ENCODE results near the gene RGL2. TPM values are rescaled to one million over a fixed set of nuclear protein-coding genes. Genes with fewer than 3 reads are reported as not detected.

The RGL2 gene
- total RNA-seq, 1 experiment from 2014 or later = 84.4 TPM

DNA sequence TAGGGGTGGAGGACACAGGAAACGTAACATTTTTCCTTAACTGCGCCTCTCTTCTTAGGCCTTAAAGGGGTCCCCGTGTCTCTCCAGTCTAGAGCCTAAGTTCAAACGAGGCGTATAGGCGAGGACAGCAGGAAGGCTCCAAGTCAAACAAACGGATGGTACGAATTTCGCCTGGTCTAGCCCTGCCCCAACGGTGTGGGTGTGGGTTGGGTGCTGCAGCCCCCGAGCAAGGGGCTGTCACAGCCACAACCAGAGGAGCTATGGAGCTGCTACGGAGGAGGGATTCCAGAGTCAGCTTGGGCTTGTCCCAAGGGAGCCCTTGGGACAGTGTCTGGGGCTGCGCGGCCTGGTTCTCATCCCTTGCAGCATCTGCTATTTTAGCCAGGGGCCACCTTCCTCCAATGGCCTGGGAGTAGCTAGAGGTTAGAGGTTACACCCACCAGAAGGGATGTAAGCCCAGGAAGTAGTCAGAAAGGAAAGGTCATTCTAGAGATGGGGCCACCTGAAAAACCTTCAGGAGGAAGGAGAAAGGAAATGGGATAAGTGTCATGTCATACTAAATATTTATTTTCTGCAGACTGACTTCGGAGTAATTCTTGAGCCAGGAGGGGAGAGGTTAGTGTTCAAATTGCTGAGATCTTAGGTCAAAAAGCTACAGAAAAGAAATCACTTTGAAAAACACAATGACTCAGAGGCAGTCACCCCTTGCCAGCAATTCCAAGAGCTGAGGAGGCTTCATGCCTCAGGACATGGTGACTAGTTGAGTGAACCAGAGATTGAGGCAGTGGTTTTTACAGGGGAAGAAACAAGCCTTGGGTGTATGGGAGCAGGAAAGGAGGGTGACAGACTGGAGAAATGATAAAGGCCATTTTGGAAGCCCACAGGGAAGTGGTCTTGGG lies 48.8 kb downstream of the RGL2 start:
- peak overlapping the region; percentile 98 for H3K27ac ChIP-seq (ENCODE audit: low read length)
- ATAC-seq (peak; percentile 9), DNase-seq (ENCODE audit: low read depth, low spot score) (no peak)
- ChIA-PET POLR2A (interaction anchor here (0.5 to 1.1 kb wide), 3 partner anchors 10 to 278 kb away, joined by 3 to 4 read pairs (median 4); no protein-coding TSS in a partner anchor), CTCF (interaction anchor here (1.9 kb wide), 1 partner anchor 53 kb away, joined by 9 read pairs; no protein-coding TSS in a partner anchor)
- H3K27me3 ChIP-seq (ENCODE audit: control insufficient read depth, insufficient read depth, low read length) = no peaks in the 10 kb centered on the region
- peak overlapping the region; percentile 67 to 82 for H3K4me3 ChIP-seq (ENCODE audit: low read depth in 2 of 2, low read length in 2 of 2)
- TSS peak; percentile 76 for BruUV-seq (replicated peaks)
- peaks cover 14% of the 10 kb centered on the region for H3K4me1 ChIP-seq (ENCODE audit: control insufficient read depth, insufficient read depth, low read length)
- TF ChIP-seq TCF7L2 (IDR thresholded peaks at IDR 0.05; ENCODE audit: low read depth, low read length) = no peak
- TF ChIP-seq, protein P1, sequence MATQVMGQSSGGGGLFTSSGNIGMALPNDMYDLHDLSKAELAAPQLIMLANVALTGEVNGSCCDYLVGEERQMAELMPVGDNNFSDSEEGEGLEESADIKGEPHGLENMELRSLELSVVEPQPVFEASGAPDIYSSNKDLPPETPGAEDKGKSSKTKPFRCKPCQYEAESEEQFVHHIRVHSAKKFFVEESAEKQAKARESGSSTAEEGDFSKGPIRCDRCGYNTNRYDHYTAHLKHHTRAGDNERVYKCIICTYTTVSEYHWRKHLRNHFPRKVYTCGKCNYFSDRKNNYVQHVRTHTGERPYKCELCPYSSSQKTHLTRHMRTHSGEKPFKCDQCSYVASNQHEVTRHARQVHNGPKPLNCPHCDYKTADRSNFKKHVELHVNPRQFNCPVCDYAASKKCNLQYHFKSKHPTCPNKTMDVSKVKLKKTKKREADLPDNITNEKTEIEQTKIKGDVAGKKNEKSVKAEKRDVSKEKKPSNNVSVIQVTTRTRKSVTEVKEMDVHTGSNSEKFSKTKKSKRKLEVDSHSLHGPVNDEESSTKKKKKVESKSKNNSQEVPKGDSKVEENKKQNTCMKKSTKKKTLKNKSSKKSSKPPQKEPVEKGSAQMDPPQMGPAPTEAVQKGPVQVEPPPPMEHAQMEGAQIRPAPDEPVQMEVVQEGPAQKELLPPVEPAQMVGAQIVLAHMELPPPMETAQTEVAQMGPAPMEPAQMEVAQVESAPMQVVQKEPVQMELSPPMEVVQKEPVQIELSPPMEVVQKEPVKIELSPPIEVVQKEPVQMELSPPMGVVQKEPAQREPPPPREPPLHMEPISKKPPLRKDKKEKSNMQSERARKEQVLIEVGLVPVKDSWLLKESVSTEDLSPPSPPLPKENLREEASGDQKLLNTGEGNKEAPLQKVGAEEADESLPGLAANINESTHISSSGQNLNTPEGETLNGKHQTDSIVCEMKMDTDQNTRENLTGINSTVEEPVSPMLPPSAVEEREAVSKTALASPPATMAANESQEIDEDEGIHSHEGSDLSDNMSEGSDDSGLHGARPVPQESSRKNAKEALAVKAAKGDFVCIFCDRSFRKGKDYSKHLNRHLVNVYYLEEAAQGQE (IDR thresholded peaks at IDR 0.05; ENCODE audit: insufficient read depth in 1 of 2, low read depth in 2 of 2, low read length in 1 of 2) = no peak
- no peak for TF ChIP-seq SIN3A (IDR thresholded peaks at IDR 0.05; ENCODE audit: borderline replicate concordance, insufficient read depth, low read depth, low read length)
- TF ChIP-seq, protein P2, sequence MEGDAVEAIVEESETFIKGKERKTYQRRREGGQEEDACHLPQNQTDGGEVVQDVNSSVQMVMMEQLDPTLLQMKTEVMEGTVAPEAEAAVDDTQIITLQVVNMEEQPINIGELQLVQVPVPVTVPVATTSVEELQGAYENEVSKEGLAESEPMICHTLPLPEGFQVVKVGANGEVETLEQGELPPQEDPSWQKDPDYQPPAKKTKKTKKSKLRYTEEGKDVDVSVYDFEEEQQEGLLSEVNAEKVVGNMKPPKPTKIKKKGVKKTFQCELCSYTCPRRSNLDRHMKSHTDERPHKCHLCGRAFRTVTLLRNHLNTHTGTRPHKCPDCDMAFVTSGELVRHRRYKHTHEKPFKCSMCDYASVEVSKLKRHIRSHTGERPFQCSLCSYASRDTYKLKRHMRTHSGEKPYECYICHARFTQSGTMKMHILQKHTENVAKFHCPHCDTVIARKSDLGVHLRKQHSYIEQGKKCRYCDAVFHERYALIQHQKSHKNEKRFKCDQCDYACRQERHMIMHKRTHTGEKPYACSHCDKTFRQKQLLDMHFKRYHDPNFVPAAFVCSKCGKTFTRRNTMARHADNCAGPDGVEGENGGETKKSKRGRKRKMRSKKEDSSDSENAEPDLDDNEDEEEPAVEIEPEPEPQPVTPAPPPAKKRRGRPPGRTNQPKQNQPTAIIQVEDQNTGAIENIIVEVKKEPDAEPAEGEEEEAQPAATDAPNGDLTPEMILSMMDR (IDR thresholded peaks at IDR 0.05) = no peak
- TF ChIP-seq POLR2AphosphoS5 (IDR thresholded peaks at IDR 0.05; ENCODE audit: low read depth, low read length) = no peak
- H3K9me3 ChIP-seq (ENCODE audit: control insufficient read depth, insufficient read depth, low read depth, low read length) = no peaks in the 10 kb centered on the region
- intact Hi-C loops (cut with micrococcal nuclease; ENCODE audit: unreplicated experiment) (loop anchor here (2.0 to 10.0 kb wide), 2 partner anchors 131 to 235 kb away; no protein-coding TSS in a partner anchor), in situ Hi-C loops (cut with HindIII; ENCODE audit: low pct_unique_long_range_greater_than_20kb, low sequenced_read_pairs) (no loop called here)
- H3K36me3 ChIP-seq (ENCODE audit: control insufficient read depth, insufficient read depth, low read length) = peaks cover 4% of the 10 kb centered on the region; the same call in 1 of the 2 replicates

DNA sequence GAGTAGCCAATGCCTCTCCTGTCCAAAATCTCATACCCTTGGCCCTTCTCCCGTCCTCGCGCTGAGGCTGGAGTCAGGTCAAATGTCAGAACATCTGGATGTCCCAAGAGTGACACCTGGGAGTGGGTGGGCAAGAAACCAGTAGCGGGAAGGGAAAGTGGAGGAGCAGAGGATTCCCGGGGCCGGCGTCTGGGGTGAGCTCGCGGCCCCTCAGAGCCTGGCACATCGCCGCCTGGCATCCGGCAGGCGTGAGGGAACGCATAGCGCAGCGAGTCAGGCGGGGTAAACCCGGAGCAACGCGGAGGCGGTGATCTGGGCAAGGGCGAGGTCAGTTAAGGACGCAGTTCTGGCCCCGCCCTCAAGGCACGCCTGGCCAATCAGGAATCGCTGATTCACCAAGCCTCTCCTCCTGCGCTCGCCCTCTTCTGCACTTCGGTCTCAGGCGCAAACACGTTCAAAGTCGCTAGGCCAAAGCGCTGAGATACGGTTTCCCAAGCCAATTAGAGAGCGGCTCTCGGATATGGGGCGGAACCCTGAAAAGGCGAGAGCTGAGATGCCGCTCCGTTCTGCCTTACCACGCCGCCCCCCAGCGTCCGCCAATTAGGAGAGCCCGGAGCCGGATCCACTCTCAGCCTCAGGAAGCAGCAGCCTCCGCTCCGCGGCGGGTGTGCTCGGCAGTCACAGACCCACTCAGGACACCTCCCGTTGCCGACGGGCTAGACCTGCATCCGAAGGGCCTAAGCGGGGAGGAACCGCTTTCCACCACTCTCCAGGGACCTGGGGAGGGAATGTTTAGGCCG lies 49.6 kb downstream of the RGL2 start:
- Histone ChIP-seq H3K9me3 (ENCODE audit: control insufficient read depth, insufficient read depth, low read depth, low read length) (no peaks in the 10 kb centered on the region), H3K36me3 (ENCODE audit: control insufficient read depth, insufficient read depth, low read length) (peaks cover 4% of the 10 kb centered on the region; the same call in 1 of the 2 replicates), H3K27me3 (ENCODE audit: control insufficient read depth, insufficient read depth, low read length) (no peaks in the 10 kb centered on the region), H3K4me3 (ENCODE audit: low read depth in 2 of 2, low read length in 2 of 2) (peak overlapping the region; percentile 67 to 82), H3K4me1 (ENCODE audit: control insufficient read depth, insufficient read depth, low read length) (peaks cover 14% of the 10 kb centered on the region), H3K27ac (ENCODE audit: low read length) (peak overlapping the region; percentile 98)
- peak; percentile 93 for ATAC-seq
- BruUV-seq (replicated peaks) = no TSS peak
- POLR2A ChIA-PET = interaction anchor here (0.6 to 1.0 kb wide), 2 partner anchors 11 to 17 kb away, joined by 3 to 8 read pairs; no protein-coding TSS in a partner anchor
- CTCF ChIA-PET = interaction anchor here (1.1 to 1.9 kb wide), 4 partner anchors 13 to 100 kb away, joined by 3 to 9 read pairs (median 4); no protein-coding TSS in a partner anchor
- 0 out of 2 replicates have a peak, but pooled peaks have one; percentile 69 for TF ChIP-seq SIN3A (IDR thresholded peaks at IDR 0.05; ENCODE audit: borderline replicate concordance, insufficient read depth, low read depth, low read length)
- TF ChIP-seq TCF7L2 (IDR thresholded peaks at IDR 0.05; ENCODE audit: low read depth, low read length) = peak; percentile 70; the same call in 1 of the 2 replicates
- TF ChIP-seq, protein P2 (IDR thresholded peaks at IDR 0.05) = no peak
- peak; percentile 91 for TF ChIP-seq POLR2AphosphoS5 (IDR thresholded peaks at IDR 0.05; ENCODE audit: low read depth, low read length)
- peak; percentile 97 for DNase-seq (ENCODE audit: low read depth, low spot score)
- intact Hi-C loops (cut with micrococcal nuclease; ENCODE audit: unreplicated experiment) = loop anchor here (2.0 to 10.0 kb wide), 2 partner anchors 130 to 234 kb away; no protein-coding TSS in a partner anchor
- in situ Hi-C loops (cut with HindIII; ENCODE audit: low pct_unique_long_range_greater_than_20kb, low sequenced_read_pairs) = no loop called here
